DND-41 (cell line): ENCODE measurements around the gene CLSTN2.

Source experiments
- ATAC-seq: fragments of 200-7000 bp; cut with Tn5 transposase; 3 replicates; pipeline ENCODE4 v1.9.1; 2021; ENCODE audit warnings: low read depth; ENCODE audit not compliant: insufficient read depth
- DNase-seq: peaks from one replicate; pipeline ENCODE4 v3.0.0-alpha.2; 2020
- H2AFZ ChIP-seq: 2 replicates; pipeline ENCODE4 v1.6.0; 2012; ENCODE audit warnings: low read depth, low read length
- H3K27ac ChIP-seq: 2 replicates; pipeline ENCODE4 v1.5.1; 2012; ENCODE audit warnings: low read length, inconsistent platforms
- H3K27me3 ChIP-seq: fragments of 200-600 bp; sonication (generic); 2 replicates; pipeline ENCODE4 v1.6.0; 2012; ENCODE audit warnings: low read length, mild to moderate bottlenecking, inconsistent platforms; ENCODE audit not compliant: insufficient read depth, poor library complexity
- H3K36me3 ChIP-seq: 2 replicates; pipeline ENCODE4 v1.5.1; 2012; ENCODE audit warnings: low read length, inconsistent platforms; ENCODE audit not compliant: insufficient read depth
- H3K4me1 ChIP-seq: 2 replicates; pipeline ENCODE4 v1.5.1; 2012; ENCODE audit warnings: mild to moderate bottlenecking, low read length; ENCODE audit not compliant: insufficient read depth
- H3K4me2 ChIP-seq: 2 replicates; pipeline ENCODE4 v1.6.0; 2012; ENCODE audit warnings: mild to moderate bottlenecking, moderate library complexity, low read length, inconsistent platforms; ENCODE audit not compliant: insufficient read depth
- H3K4me3 ChIP-seq, 2 experiments: fragments of 200-600 bp in 1 of 2; shearing (Covaris generic) in 1 of 2; 2 replicates each; pipeline ENCODE4 v1.5.1; 2012 to 2016; ENCODE audit warnings: inconsistent platforms in 2 of 2, low read length in 2 of 2, mild to moderate bottlenecking in 2 of 2, low read depth in 1 of 2, moderate library complexity in 1 of 2
- H3K79me2 ChIP-seq: 2 replicates; pipeline ENCODE4 v1.6.0; 2012; ENCODE audit warnings: low read length, inconsistent platforms; ENCODE audit not compliant: insufficient read depth
- H3K9ac ChIP-seq: 2 replicates; pipeline ENCODE4 v1.6.0; 2012; ENCODE audit warnings: low read depth, mild to moderate bottlenecking, inconsistent platforms, low read length, moderate library complexity
- H3K9me3 ChIP-seq: 2 replicates; pipeline ENCODE4 v1.5.1; 2012; ENCODE audit warnings: low read length, moderate library complexity, mild to moderate bottlenecking, inconsistent platforms; ENCODE audit not compliant: insufficient read depth, severe bottlenecking
- H4K20me1 ChIP-seq: 2 replicates; pipeline ENCODE4 v1.6.0; 2012; ENCODE audit warnings: low read length; ENCODE audit not compliant: insufficient read depth
- CTCF ChIP-seq: IDR thresholded peaks from 2 replicates; pipeline ENCODE4 v1.5.1; 2012; ENCODE audit warnings: borderline replicate concordance, low read length, moderate library complexity, mild to moderate bottlenecking; ENCODE audit not compliant: poor library complexity, severe bottlenecking; ENCODE audit errors: extremely low read depth
- EZH2 ChIP-seq: IDR thresholded peaks from 3 replicates; pipeline ENCODE4 v1.6.1; 2012; ENCODE audit warnings: borderline replicate concordance, low read depth, mild to moderate bottlenecking, moderate library complexity, low read length, inconsistent platforms; ENCODE audit not compliant: severe bottlenecking

CLSTN2 gene

GRCh38 chr3:140545197-140545596 lies 610.2 kb downstream of the CLSTN2 start:
- H3K4me3 ChIP-seq = no peak overlapping the region
- no peaks in the 10 kb centered on the region for H4K20me1 ChIP-seq
- no peak for TF ChIP-seq EZH2
- no peak for TF ChIP-seq CTCF
- no peak overlapping the region for H2AFZ ChIP-seq
- H3K4me1 ChIP-seq = no peaks in the 10 kb centered on the region
- no peak for DNase-seq
- H3K9ac ChIP-seq = no peak overlapping the region
- no peaks in the 10 kb centered on the region for H3K27me3 ChIP-seq
- no peaks in the 10 kb centered on the region for H3K36me3 ChIP-seq
- no peaks in the 10 kb centered on the region for H3K9me3 ChIP-seq
- H3K27ac ChIP-seq = no peak overlapping the region
- no peaks in the 10 kb centered on the region for H3K79me2 ChIP-seq
- H3K4me2 ChIP-seq = no peak overlapping the region
- ATAC-seq = no peak

GRCh38 chr3:140545756-140546155 lies 610.8 kb downstream of the CLSTN2 start:
- Histone ChIP-seq H3K4me3 (no peak overlapping the region), H3K4me1 (no peaks in the 10 kb centered on the region), H3K9ac (no peak overlapping the region), H3K27ac (no peak overlapping the region), H3K4me2 (no peak overlapping the region), H3K9me3 (no peaks in the 10 kb centered on the region), H2AFZ (no peak overlapping the region), H3K27me3 (no peaks in the 10 kb centered on the region), H4K20me1 (no peaks in the 10 kb centered on the region), H3K79me2 (no peaks in the 10 kb centered on the region), H3K36me3 (no peaks in the 10 kb centered on the region)
- TF ChIP-seq EZH2 (no peak), CTCF (no peak)
- ATAC-seq (no peak), DNase-seq (no peak)

- Histone ChIP-seq H3K27me3 (no peaks in the 10 kb centered on the region), H3K4me1 (no peaks in the 10 kb centered on the region), H2AFZ (no peak overlapping the region), H3K9me3 (no peaks in the 10 kb centered on the region), H3K9ac (no peak overlapping the region), H4K20me1 (no peaks in the 10 kb centered on the region), H3K4me3 (no peak overlapping the region), H3K36me3 (no peaks in the 10 kb centered on the region), H3K79me2 (no peaks in the 10 kb centered on the region), H3K27ac (no peak overlapping the region), H3K4me2 (no peak overlapping the region)
- TF ChIP-seq CTCF = no peak
- no peak for TF ChIP-seq EZH2
- DNase-seq (no peak), ATAC-seq (no peak)
Measured at GRCh38 chr3:140546649-140547048, 611.7 kb downstream of the CLSTN2 start.

GRCh38 chr3:140552403-140552802 lies 617.4 kb downstream of the CLSTN2 start:
- H3K27me3 ChIP-seq = peaks cover 12% of the 10 kb centered on the region
- H3K9me3 ChIP-seq = no peaks in the 10 kb centered on the region
- no peaks in the 10 kb centered on the region for H3K4me1 ChIP-seq
- DNase-seq (no peak), ATAC-seq (no peak)
- H3K27ac ChIP-seq = no peak overlapping the region
- H3K4me3 ChIP-seq = no peak overlapping the region
- no peak overlapping the region for H2AFZ ChIP-seq
- H3K79me2 ChIP-seq = no peaks in the 10 kb centered on the region
- H3K9ac ChIP-seq = no peak overlapping the region
- no peak overlapping the region for H3K4me2 ChIP-seq
- no peaks in the 10 kb centered on the region for H4K20me1 ChIP-seq
- H3K36me3 ChIP-seq = no peaks in the 10 kb centered on the region
- TF ChIP-seq CTCF (no peak), EZH2 (no peak)
